Thyroid gland (tissue), 4 donors: ENCODE data around the gene FCHSD2. TPM values are rescaled to one million over a fixed set of nuclear protein-coding genes. Genes with fewer than 3 reads are reported as not detected.

Experiments used
- DNase-seq, 2 donors: peaks; one replicate each; pipeline ENCODE4 v3.0.0-alpha.2; 2019
- H3K27ac ChIP-seq, 3 donors: fragments of 200-600 bp; sonication (generic); 1 replicate in 2 of 3; 2 replicates in 1 of 3; pipeline ENCODE4 v1.5.1; 2016 to 2019; ENCODE audit warnings: mild to moderate bottlenecking in 1 of 3, moderate library complexity in 1 of 3
- H3K27me3 ChIP-seq: fragments of 200-600 bp; sonication (generic); one replicate; pipeline ENCODE4 v1.5.1; 2019
- H3K36me3 ChIP-seq, 2 donors: fragments of 200-600 bp; sonication (generic); one replicate each; pipeline ENCODE4 v1.5.1; 2016 to 2019
- H3K4me1 ChIP-seq, 2 donors: fragments of 200-600 bp; sonication (generic); one replicate each; pipeline ENCODE4 v1.5.1; 2017 to 2019
- H3K4me3 ChIP-seq, 3 donors: fragments of 200-600 bp; sonication (generic); replicated peaks in 1 of 3; 1 replicate in 2 of 3; 2 replicates in 1 of 3; pipeline ENCODE4 v1.5.1; 2016; ENCODE audit warnings: mild to moderate bottlenecking in 1 of 3
- H3K9me3 ChIP-seq: fragments of 200-600 bp; sonication (generic); one replicate; pipeline ENCODE4 v1.5.1; 2017
- POLR2A ChIP-seq, 2 donors: fragments of 450-650 bp; IDR thresholded peaks; one replicate each; pipeline ENCODE4 v1.6.1; 2017; ENCODE audit warnings: antibody characterized with exemption in 2 of 2, mild to moderate bottlenecking in 2 of 2, moderate library complexity in 1 of 2
- WGBS, 2 donors: methylation state at CpG; one replicate each; pipeline ENCODE4 v1.1.5; 2017; 5-methylcytosine and 5-hydroxymethylcytosine counted together
- intact Hi-C: fragments of 100-400 bp; cut with DNase I; formaldehyde crosslinking; loops from one replicate; pipeline ENCODE4 v1.15.1; 2023
- total RNA-seq, 4 donors: library from RNA; depleted of rRNA; stranded (reverse); fragments of >200 nt; gene quantifications; one replicate each; pipeline ENCODE4 v1.2.3, GENCODE V29; 2016
- TF ChIP-seq, protein P1 (sequence below), 6 experiments: fragments of 200-600 bp in 3 of 6; fragments of 450-650 bp in 3 of 6; sonication (generic) in 3 of 6; IDR thresholded peaks; one replicate each; pipeline ENCODE4 v1.5.1; 2016 to 2019; ENCODE audit warnings: antibody characterized with exemption in 6 of 6, mild to moderate bottlenecking in 2 of 6, inconsistent platforms in 1 of 6, moderate library complexity in 1 of 6

FCHSD2 gene
- total RNA-seq, 4 donors from 2014 or later = 13.5 to 21.7 (median 16.9) TPM

- Histone ChIP-seq H3K36me3 (no peaks in the 10 kb centered on the region), H3K27ac (no peak overlapping the region), H3K27me3 (no peaks in the 10 kb centered on the region), H3K9me3 (no peaks in the 10 kb centered on the region), H3K4me3 (no peak overlapping the region), H3K4me1 (no peaks in the 10 kb centered on the region)
- intact Hi-C loops = no loop called here
- no peak for TF ChIP-seq POLR2A (IDR thresholded peaks at IDR 0.05)
- TF ChIP-seq, protein P1, sequence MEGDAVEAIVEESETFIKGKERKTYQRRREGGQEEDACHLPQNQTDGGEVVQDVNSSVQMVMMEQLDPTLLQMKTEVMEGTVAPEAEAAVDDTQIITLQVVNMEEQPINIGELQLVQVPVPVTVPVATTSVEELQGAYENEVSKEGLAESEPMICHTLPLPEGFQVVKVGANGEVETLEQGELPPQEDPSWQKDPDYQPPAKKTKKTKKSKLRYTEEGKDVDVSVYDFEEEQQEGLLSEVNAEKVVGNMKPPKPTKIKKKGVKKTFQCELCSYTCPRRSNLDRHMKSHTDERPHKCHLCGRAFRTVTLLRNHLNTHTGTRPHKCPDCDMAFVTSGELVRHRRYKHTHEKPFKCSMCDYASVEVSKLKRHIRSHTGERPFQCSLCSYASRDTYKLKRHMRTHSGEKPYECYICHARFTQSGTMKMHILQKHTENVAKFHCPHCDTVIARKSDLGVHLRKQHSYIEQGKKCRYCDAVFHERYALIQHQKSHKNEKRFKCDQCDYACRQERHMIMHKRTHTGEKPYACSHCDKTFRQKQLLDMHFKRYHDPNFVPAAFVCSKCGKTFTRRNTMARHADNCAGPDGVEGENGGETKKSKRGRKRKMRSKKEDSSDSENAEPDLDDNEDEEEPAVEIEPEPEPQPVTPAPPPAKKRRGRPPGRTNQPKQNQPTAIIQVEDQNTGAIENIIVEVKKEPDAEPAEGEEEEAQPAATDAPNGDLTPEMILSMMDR (IDR thresholded peaks at IDR 0.05) = no peak
- 98 to 100% methylated on average over 6 of the region's 6 CpGs for WGBS, 2 donors
- no peak for DNase-seq
Observed at GRCh38 chr11:73114835-73115220, 27.3 kb downstream of the FCHSD2 start.

DNA sequence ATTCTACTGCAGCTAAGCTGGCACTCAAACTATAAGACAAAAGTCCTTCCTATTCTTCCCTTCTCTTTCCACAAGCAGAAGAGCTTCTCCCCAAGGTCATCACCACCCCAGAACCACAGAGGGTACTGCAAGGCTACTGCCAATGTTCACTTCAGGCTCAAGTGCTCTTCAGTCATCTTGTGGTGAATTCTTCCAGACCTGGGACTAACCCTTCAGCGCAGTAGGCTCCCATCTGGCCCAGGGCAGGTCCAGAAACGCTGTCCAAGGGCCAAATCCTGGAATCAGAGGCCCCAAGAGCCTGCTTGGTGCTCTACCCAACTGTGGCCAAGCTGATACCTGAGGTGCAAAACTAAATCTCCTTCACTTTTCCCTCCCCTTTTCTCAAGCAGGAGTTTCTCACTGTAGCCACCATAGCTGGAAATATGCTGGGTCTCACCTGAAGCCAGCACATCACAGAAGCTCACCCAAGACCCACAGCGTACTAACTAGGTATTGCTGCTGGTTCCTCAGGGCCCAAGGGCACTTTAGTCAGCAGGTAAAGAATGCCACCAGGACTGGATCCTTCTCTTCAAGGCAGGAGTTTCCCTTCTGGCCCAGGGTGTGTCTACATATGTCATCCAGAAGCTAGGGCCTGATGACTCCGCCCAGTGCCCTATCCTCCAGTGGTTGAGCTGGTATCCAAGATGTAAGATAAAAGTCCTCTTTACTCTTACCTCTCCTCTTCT is 27.8 kb downstream of the FCHSD2 start:
- Histone ChIP-seq H3K4me1 (no peaks in the 10 kb centered on the region), H3K4me3 (no peak overlapping the region), H3K36me3 (no peaks in the 10 kb centered on the region), H3K9me3 (no peaks in the 10 kb centered on the region), H3K27me3 (no peaks in the 10 kb centered on the region), H3K27ac (no peak overlapping the region)
- WGBS, 2 donors = 88 to 93% methylated on average over 4 of the region's 4 CpGs
- no peak for DNase-seq
- TF ChIP-seq POLR2A (IDR thresholded peaks at IDR 0.05) = no peak
- TF ChIP-seq, protein P1 (IDR thresholded peaks at IDR 0.05) = no peak
- intact Hi-C loops = no loop called here

DNA sequence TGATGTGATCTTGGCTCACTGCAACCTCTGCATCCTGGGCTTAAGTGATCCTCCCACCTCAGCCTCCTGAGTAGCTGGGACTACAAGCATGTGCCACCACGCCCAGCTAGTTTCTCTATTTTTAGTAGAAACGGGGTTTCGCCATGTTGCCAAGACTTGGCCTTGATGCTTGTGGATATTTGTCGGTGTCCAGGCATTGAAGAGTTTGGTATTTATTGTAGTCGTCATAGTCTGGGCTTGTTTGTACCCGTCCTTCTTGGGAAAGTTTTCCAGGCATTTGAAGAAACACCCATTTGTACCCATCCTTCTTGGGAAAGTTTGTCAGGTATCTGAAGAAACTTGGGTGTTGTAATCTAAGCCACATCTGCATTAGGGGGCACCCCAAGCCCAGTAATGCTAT is 28.7 kb downstream of the FCHSD2 start:
- Histone ChIP-seq H3K36me3 (no peaks in the 10 kb centered on the region), H3K4me3 (no peak overlapping the region), H3K27ac (no peak overlapping the region), H3K9me3 (no peaks in the 10 kb centered on the region), H3K4me1 (no peaks in the 10 kb centered on the region), H3K27me3 (no peaks in the 10 kb centered on the region)
- intact Hi-C loops = no loop called here
- DNase-seq = no peak
- 94 to 99% methylated on average over 6 of the region's 6 CpGs for WGBS, 2 donors
- no peak for TF ChIP-seq POLR2A (IDR thresholded peaks at IDR 0.05)
- TF ChIP-seq, protein P1 (IDR thresholded peaks at IDR 0.05) = no peak

GRCh38 chr11:73107597-73107996 is 34.5 kb downstream of the FCHSD2 start:
- Histone ChIP-seq H3K4me1 (no peaks in the 10 kb centered on the region), H3K9me3 (no peaks in the 10 kb centered on the region), H3K4me3 (no peak overlapping the region), H3K27me3 (no peaks in the 10 kb centered on the region), H3K27ac (no peak overlapping the region), H3K36me3 (no peaks in the 10 kb centered on the region)
- intact Hi-C loops = no loop called here
- 93 to 98% methylated on average over 3 of the region's 3 CpGs for WGBS, 2 donors
- no peak for DNase-seq
- TF ChIP-seq POLR2A (IDR thresholded peaks at IDR 0.05) = no peak

GRCh38 chr11:73106347-73106746 is 35.8 kb downstream of the FCHSD2 start:
- no peak for DNase-seq
- no peaks in the 10 kb centered on the region for H3K27me3 ChIP-seq
- no peaks in the 10 kb centered on the region for H3K9me3 ChIP-seq
- intact Hi-C loops = no loop called here
- H3K4me1 ChIP-seq = no peaks in the 10 kb centered on the region
- H3K27ac ChIP-seq = no peak overlapping the region
- TF ChIP-seq POLR2A (IDR thresholded peaks at IDR 0.05) = no peak
- TF ChIP-seq, protein P1 (IDR thresholded peaks at IDR 0.05) = no peak
- H3K4me3 ChIP-seq = no peak overlapping the region
- H3K36me3 ChIP-seq = no peaks in the 10 kb centered on the region
- WGBS, 2 donors = 89% methylated on average over 1 of the region's 1 CpG
